ENCODE data around the gene CADM2.

CADM2 gene

DNA sequence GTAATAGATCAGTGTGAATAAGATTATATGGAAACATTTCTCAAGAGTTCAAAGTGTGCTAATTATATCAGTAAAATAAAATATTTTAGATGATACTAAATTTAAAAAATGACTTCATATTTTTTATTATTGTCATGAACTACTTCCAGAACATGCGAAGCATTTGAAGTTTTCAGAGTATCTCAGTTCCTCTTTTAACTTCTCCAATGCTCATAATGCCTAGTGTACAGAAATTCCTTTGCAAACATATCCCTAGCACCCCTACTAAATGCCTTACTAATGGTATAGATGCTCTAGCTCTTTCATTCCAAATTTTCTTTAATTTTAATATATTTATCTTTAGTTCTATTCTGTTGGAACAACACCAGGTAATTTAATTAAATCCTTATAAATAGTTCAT lies 580.4 kb downstream of the CADM2 start:
- Histone ChIP-seq H3K4me3 (ENCODE audit: insufficient read depth, low read depth, low read length, poor library complexity, severe bottlenecking) (no peak overlapping the region), H3K36me3 (ENCODE audit: control insufficient read depth, insufficient read depth, low read length) (no peaks in the 10 kb centered on the region), H3K9me3 (ENCODE audit: control insufficient read depth, low read length) (no peaks in the 10 kb centered on the region), H3K27ac (ENCODE audit: insufficient read depth, low read length, poor library complexity, severe bottlenecking) (no peak overlapping the region), H3K27me3 (replicated peaks; ENCODE audit: control insufficient read depth, insufficient read depth, low read length, poor library complexity, severe bottlenecking) (no peaks in the 10 kb centered on the region), H3K4me1 (ENCODE audit: control insufficient read depth, insufficient read depth, low read length, poor library complexity, severe bottlenecking) (no peaks in the 10 kb centered on the region)
- DNase-seq = no peak

DNA sequence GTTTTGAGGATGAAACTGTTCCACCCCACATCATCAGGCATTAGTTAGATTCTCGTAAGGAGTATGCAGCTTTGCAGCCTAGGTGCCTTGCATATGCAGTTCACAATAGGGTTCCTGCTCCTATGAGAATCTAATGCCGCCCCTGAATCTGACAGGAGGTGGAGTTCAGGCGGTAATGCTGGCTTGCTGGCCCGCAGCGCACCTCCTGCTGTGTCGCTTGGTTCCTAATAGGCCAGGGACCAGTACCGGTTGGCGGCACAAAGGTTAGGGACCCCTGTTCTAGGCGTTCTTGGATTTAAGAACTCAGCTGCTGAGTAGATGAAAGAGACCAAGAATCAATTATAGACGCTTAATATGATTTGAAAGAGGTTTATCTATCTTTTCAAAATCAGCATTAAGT lies 595.4 kb downstream of the CADM2 start:
- H3K9me3 ChIP-seq (ENCODE audit: control insufficient read depth, low read length) = no peaks in the 10 kb centered on the region
- H3K27me3 ChIP-seq (replicated peaks; ENCODE audit: control insufficient read depth, insufficient read depth, low read length, poor library complexity, severe bottlenecking) = no peaks in the 10 kb centered on the region
- DNase-seq = no peak
- no peaks in the 10 kb centered on the region for H3K4me1 ChIP-seq (ENCODE audit: control insufficient read depth, insufficient read depth, low read length, poor library complexity, severe bottlenecking)
- H3K36me3 ChIP-seq (ENCODE audit: control insufficient read depth, insufficient read depth, low read length) = no peaks in the 10 kb centered on the region
- H3K4me3 ChIP-seq (ENCODE audit: insufficient read depth, low read depth, low read length, poor library complexity, severe bottlenecking) = no peak overlapping the region
- H3K27ac ChIP-seq (ENCODE audit: insufficient read depth, low read length, poor library complexity, severe bottlenecking) = no peak overlapping the region

DNA sequence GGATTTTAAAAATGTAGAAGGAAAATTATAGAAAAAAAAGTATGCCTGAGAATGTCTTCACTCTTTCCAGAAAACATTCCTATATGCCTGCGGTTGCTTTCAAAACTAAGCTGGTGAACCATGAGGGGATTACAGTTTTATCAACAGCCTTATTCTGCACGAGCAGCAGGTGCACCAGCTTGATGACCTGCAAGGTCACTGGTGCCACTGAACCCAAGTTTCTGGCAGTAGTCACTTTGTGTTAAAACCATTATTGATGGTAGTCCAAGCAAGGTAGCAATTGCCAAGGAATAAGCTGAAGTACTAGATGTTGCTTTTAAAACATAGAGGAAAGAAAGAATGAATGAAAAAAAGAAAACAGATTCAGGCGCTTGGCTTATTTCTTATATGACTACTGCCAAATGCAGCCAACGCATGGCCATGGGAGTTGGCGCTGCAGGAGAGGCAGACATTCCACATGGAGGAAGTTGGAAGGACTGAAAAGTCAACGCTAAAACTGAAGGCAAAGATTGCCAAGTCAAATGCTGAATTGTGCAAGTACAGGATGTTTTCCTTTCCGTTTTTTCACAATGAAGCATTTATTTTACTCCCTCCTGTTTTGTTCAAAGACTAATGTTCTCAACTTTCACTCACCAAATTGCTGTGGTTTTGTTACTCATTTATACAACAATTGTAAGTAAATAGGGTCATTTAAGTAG lies 601.4 kb downstream of the CADM2 start:
- Histone ChIP-seq H3K4me1 (ENCODE audit: control insufficient read depth, insufficient read depth, low read length, poor library complexity, severe bottlenecking) (no peaks in the 10 kb centered on the region), H3K9me3 (ENCODE audit: control insufficient read depth, low read length) (no peaks in the 10 kb centered on the region), H3K27me3 (replicated peaks; ENCODE audit: control insufficient read depth, insufficient read depth, low read length, poor library complexity, severe bottlenecking) (no peaks in the 10 kb centered on the region), H3K27ac (ENCODE audit: insufficient read depth, low read length, poor library complexity, severe bottlenecking) (no peak overlapping the region), H3K4me3 (ENCODE audit: insufficient read depth, low read depth, low read length, poor library complexity, severe bottlenecking) (no peak overlapping the region), H3K36me3 (ENCODE audit: control insufficient read depth, insufficient read depth, low read length) (no peaks in the 10 kb centered on the region)
- DNase-seq = no peak

DNA sequence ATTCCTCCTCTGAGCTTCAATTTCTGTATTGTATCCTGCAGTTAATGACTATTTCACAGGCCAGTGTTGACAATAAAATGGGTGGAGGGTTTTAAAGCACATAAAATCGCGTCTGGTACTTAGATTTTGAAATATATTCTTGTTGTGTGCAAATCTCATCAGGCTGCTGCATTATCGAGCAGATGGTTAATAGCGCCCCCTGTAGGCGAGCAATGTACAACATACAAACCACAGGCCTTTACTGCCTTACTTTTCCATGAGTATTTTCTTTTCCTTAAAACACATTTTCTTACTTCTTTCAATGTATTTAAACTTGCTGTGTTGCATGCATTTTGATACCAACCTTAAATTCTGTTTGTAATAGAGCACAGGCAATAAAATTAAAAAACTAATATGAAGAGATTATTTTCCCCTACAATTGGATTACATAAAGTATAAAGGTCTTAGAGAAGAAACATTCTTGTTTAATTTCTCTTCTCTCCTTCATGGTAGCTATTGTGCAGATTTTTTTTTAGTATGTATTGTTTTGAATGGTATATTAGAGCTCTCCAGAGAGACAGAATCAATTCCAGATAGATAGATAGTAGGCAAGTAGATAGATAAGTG lies 608.4 kb downstream of the CADM2 start:
- Histone ChIP-seq H3K9me3 (ENCODE audit: control insufficient read depth, low read length) (no peaks in the 10 kb centered on the region), H3K4me3 (ENCODE audit: insufficient read depth, low read depth, low read length, poor library complexity, severe bottlenecking) (no peak overlapping the region), H3K36me3 (ENCODE audit: control insufficient read depth, insufficient read depth, low read length) (no peaks in the 10 kb centered on the region), H3K27ac (ENCODE audit: insufficient read depth, low read length, poor library complexity, severe bottlenecking) (no peak overlapping the region), H3K27me3 (replicated peaks; ENCODE audit: control insufficient read depth, insufficient read depth, low read length, poor library complexity, severe bottlenecking) (no peaks in the 10 kb centered on the region), H3K4me1 (ENCODE audit: control insufficient read depth, insufficient read depth, low read length, poor library complexity, severe bottlenecking) (no peaks in the 10 kb centered on the region)
- no peak for DNase-seq

- Histone ChIP-seq H3K27me3 (replicated peaks; ENCODE audit: control insufficient read depth, insufficient read depth, low read length, poor library complexity, severe bottlenecking) (no peaks in the 10 kb centered on the region), H3K9me3 (ENCODE audit: control insufficient read depth, low read length) (no peaks in the 10 kb centered on the region), H3K27ac (ENCODE audit: insufficient read depth, low read length, poor library complexity, severe bottlenecking) (no peak overlapping the region), H3K36me3 (ENCODE audit: control insufficient read depth, insufficient read depth, low read length) (no peaks in the 10 kb centered on the region), H3K4me3 (ENCODE audit: insufficient read depth, low read depth, low read length, poor library complexity, severe bottlenecking) (no peak overlapping the region), H3K4me1 (ENCODE audit: control insufficient read depth, insufficient read depth, low read length, poor library complexity, severe bottlenecking) (no peaks in the 10 kb centered on the region)
- no peak for DNase-seq
Observed at GRCh38 chr3:85570819-85571218, 612.0 kb downstream of the CADM2 start.

GRCh38 chr3:85571835-85572234 lies 613.0 kb downstream of the CADM2 start:
- Histone ChIP-seq H3K9me3 (ENCODE audit: control insufficient read depth, low read length) (no peaks in the 10 kb centered on the region), H3K4me1 (ENCODE audit: control insufficient read depth, insufficient read depth, low read length, poor library complexity, severe bottlenecking) (no peaks in the 10 kb centered on the region), H3K27me3 (replicated peaks; ENCODE audit: control insufficient read depth, insufficient read depth, low read length, poor library complexity, severe bottlenecking) (no peaks in the 10 kb centered on the region), H3K27ac (ENCODE audit: insufficient read depth, low read length, poor library complexity, severe bottlenecking) (no peak overlapping the region), H3K36me3 (ENCODE audit: control insufficient read depth, insufficient read depth, low read length) (no peaks in the 10 kb centered on the region), H3K4me3 (ENCODE audit: insufficient read depth, low read depth, low read length, poor library complexity, severe bottlenecking) (no peak overlapping the region)
- no peak for DNase-seq

DNA sequence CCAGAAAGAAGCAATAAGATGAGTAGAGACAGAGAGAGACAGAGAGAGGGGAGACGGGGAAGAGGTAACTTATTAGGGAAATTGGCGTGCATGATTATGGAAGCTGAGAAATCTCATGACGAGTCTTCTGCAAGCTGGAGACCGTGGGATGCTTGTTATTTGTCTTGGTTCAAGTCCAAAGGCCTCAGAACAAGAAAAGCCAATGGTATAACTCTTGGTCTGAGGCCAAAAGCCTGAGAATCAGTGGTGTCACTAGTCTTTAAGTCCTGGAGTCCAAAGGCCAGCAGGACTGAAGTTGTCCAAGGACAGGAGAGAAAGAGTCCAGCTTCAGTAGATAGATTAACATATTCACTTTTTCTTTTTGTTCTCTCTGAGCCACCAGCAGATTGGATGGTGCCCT lies 613.6 kb downstream of the CADM2 start:
- Histone ChIP-seq H3K4me3 (ENCODE audit: insufficient read depth, low read depth, low read length, poor library complexity, severe bottlenecking) (no peak overlapping the region), H3K9me3 (ENCODE audit: control insufficient read depth, low read length) (no peaks in the 10 kb centered on the region), H3K4me1 (ENCODE audit: control insufficient read depth, insufficient read depth, low read length, poor library complexity, severe bottlenecking) (no peaks in the 10 kb centered on the region), H3K27me3 (replicated peaks; ENCODE audit: control insufficient read depth, insufficient read depth, low read length, poor library complexity, severe bottlenecking) (no peaks in the 10 kb centered on the region), H3K27ac (ENCODE audit: insufficient read depth, low read length, poor library complexity, severe bottlenecking) (no peak overlapping the region), H3K36me3 (ENCODE audit: control insufficient read depth, insufficient read depth, low read length) (no peaks in the 10 kb centered on the region)
- no peak for DNase-seq

- H3K27me3 ChIP-seq (replicated peaks; ENCODE audit: control insufficient read depth, insufficient read depth, low read length, poor library complexity, severe bottlenecking) = no peaks in the 10 kb centered on the region
- H3K27ac ChIP-seq (ENCODE audit: insufficient read depth, low read length, poor library complexity, severe bottlenecking) = no peak overlapping the region
- no peak overlapping the region for H3K4me3 ChIP-seq (ENCODE audit: insufficient read depth, low read depth, low read length, poor library complexity, severe bottlenecking)
Observed at GRCh38 chr3:85572978-85573377, 614.2 kb downstream of the CADM2 start.

GRCh38 chr3:85574006-85574705 lies 615.4 kb downstream of the CADM2 start:
- DNase-seq = no peak
- no peak overlapping the region for H3K4me3 ChIP-seq (ENCODE audit: insufficient read depth, low read depth, low read length, poor library complexity, severe bottlenecking)
- no peaks in the 10 kb centered on the region for H3K4me1 ChIP-seq (ENCODE audit: control insufficient read depth, insufficient read depth, low read length, poor library complexity, severe bottlenecking)
- no peaks in the 10 kb centered on the region for H3K9me3 ChIP-seq (ENCODE audit: control insufficient read depth, low read length)
- no peaks in the 10 kb centered on the region for H3K27me3 ChIP-seq (replicated peaks; ENCODE audit: control insufficient read depth, insufficient read depth, low read length, poor library complexity, severe bottlenecking)
- H3K36me3 ChIP-seq (ENCODE audit: control insufficient read depth, insufficient read depth, low read length) = no peaks in the 10 kb centered on the region
- no peak overlapping the region for H3K27ac ChIP-seq (ENCODE audit: insufficient read depth, low read length, poor library complexity, severe bottlenecking)

More at GRCh38 chr3:85572978-85573377, 614.2 kb downstream of the CADM2 start:
- H3K4me1 ChIP-seq (ENCODE audit: control insufficient read depth, insufficient read depth, low read length, poor library complexity, severe bottlenecking) = no peaks in the 10 kb centered on the region
- no peaks in the 10 kb centered on the region for H3K36me3 ChIP-seq (ENCODE audit: control insufficient read depth, insufficient read depth, low read length)
- DNase-seq = no peak
- no peaks in the 10 kb centered on the region for H3K9me3 ChIP-seq (ENCODE audit: control insufficient read depth, low read length)

GRCh38 chr3:85576091-85576690 lies 617.4 kb downstream of the CADM2 start:
- Histone ChIP-seq H3K9me3 (ENCODE audit: control insufficient read depth, low read length) (no peaks in the 10 kb centered on the region), H3K27me3 (replicated peaks; ENCODE audit: control insufficient read depth, insufficient read depth, low read length, poor library complexity, severe bottlenecking) (no peaks in the 10 kb centered on the region), H3K36me3 (ENCODE audit: control insufficient read depth, insufficient read depth, low read length) (no peaks in the 10 kb centered on the region), H3K27ac (ENCODE audit: insufficient read depth, low read length, poor library complexity, severe bottlenecking) (no peak overlapping the region), H3K4me3 (ENCODE audit: insufficient read depth, low read depth, low read length, poor library complexity, severe bottlenecking) (no peak overlapping the region), H3K4me1 (ENCODE audit: control insufficient read depth, insufficient read depth, low read length, poor library complexity, severe bottlenecking) (no peaks in the 10 kb centered on the region)
- peak in 1 of 3 donors; percentile 2 for DNase-seq
